GM21528 (cell line): ENCODE data around the gene H1-8.

Source experiments
- ATAC-seq: cut with Tn5 transposase; IDR thresholded peaks from one replicate; pipeline ENCODE4 v1.9.1; 2021; ENCODE audit warnings: mild to moderate bottlenecking, moderate library complexity; ENCODE audit not compliant: unreplicated experiment, low FRiP score

The H1-8 gene

GRCh38 chr3:129590215-129590614 is 47.2 kb downstream of the H1-8 start:
- no peak for ATAC-seq

DNA sequence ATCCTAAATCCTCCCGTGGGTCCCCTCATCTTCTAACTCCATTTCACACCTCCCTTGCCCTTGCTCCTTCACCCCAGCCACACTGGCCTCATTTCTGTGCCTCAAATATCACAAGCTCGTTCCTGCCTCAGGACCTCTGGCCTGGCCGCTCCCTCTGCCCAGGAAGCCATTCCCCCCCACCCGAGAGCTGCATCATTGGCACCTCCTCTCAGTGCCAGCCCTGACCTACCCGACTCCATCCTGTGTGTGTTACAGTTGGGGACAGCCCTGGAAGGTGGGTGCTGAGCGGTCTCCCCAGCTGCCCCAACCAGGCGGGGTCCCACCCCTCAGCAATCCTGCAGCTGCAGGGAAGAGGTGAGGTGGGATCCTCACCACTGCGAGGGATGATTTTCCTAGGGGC is 49.0 kb downstream of the H1-8 start:
- ATAC-seq: no peak

GRCh38 chr3:129592381-129593131 is 49.6 kb downstream of the H1-8 start:
- ATAC-seq: no peak

DNA sequence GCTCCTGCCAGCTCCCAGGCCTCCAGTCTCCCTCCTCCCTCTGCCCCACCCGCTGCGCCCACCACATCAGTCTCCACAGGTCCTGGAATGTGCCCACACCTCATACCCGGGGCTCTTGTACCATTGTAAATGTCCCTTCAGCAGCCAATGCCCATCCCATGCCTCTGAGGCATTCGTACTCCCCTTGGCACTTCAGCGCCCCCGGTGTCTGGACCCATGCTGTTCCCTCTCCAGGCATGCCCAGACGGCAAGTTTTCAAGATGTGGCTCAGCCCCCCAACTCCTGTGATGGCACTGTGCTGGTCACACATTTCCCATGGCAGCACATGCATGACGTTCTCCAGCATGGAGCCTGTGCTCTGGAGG is 50.2 kb downstream of the H1-8 start:
- no peak for ATAC-seq

DNA sequence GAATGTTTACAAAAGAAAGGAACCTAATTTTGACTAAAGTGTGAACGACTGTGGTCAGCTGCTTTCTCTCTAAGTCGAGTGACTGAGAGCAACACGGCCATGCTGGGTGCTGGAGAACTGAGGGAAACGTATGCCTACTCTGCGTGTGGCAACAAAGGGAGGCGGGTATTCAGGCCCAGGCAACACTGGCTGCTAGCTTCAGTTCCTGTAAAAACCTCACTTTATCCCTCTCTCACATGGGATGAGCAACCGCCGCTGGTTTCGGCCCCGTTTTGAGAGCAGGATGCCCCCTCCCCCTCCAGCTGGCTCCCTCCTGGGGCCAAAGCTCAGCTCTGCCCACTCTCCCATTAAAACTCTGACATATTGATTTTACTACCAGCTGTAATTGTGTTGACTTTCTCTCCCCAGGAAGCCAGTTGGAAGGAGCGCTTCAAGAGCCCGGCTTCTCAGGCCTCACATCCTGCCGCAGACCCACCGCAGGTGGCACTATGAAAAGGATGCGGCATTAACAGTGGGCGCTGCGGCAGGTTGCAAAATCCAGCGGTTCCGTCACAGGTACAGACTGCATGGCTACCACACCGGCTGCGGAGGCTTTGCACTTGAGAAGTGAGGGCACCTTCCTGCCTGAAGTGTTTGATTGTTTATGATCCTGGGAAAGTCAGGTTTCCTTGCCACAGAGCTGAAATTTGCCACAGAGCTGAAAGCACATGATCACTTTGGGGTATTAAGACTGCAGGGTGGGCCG is 50.8 kb downstream of the H1-8 start:
- no peak for ATAC-seq

GRCh38 chr3:129594409-129594808 is 51.4 kb downstream of the H1-8 start:
- ATAC-seq: no peak

DNA sequence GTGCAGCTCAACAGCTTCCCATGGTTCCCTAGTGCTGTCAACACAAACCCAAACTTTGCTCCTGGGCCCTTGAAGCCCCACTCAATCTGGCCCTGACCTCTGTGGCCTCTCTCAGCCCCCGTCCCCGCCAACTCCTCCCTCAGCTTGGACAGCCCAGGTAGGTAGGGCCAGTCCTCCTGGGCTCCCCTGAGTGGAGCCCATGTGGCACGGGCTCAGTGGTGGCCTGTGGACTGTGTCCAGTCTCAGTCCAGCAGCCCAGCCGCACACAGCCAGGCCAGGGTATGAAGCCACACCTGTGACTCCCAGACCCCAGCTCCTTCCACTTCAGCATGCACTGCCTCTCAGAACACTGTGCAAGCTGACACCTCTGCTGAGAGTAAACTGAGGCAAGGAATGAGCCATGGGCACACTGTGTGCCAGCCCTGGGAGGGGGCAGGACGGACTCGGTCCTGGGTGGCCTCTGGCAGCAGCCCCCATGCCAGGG is 52.0 kb downstream of the H1-8 start:
- ATAC-seq: no peak

GRCh38 chr3:129595544-129596193 is 52.7 kb downstream of the H1-8 start:
- ATAC-seq: no peak

DNA sequence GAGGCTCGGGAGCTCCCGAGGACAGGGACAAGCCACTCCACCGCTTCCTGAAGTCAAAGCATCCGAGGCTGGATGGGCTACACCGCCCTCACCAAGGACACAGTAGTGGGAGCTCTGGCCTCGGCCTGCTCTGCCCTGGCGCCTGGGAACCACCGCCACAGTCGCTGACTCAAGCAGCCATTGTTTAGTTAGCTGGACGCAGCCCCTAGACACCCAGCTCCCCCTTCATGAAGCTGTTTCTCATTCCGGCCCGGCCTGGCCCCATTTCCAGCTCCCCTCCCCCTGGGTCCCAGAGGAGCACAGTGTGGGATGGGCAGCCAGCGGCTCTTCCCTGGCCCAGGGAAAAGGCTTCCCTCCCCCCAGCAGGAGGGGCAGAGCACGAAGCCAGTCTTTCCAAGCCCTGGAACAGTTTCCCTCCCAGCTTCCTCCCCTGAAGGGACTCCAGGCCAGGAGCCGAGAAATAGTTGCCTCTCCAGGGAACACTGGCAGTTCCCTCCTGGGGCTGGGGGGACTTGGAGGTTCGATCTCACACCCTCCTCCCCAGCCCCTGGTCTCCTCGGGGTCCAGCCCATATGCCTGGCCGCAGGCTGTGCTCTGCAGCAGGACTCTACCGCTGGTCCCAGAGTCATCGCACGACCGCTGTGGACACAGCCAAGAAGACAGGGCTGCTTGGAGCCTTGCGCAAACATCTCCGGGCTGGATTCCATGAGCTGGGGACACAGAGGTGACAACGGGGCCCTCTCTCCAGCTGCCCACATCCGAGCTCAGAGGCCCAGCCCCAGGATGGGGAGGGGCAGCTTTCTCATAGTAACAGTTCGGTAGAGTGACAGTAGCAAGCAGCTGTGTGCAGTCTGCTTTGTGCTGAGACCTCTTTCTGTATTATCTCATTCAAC is 53.5 kb downstream of the H1-8 start:
- ATAC-seq: no peak

DNA sequence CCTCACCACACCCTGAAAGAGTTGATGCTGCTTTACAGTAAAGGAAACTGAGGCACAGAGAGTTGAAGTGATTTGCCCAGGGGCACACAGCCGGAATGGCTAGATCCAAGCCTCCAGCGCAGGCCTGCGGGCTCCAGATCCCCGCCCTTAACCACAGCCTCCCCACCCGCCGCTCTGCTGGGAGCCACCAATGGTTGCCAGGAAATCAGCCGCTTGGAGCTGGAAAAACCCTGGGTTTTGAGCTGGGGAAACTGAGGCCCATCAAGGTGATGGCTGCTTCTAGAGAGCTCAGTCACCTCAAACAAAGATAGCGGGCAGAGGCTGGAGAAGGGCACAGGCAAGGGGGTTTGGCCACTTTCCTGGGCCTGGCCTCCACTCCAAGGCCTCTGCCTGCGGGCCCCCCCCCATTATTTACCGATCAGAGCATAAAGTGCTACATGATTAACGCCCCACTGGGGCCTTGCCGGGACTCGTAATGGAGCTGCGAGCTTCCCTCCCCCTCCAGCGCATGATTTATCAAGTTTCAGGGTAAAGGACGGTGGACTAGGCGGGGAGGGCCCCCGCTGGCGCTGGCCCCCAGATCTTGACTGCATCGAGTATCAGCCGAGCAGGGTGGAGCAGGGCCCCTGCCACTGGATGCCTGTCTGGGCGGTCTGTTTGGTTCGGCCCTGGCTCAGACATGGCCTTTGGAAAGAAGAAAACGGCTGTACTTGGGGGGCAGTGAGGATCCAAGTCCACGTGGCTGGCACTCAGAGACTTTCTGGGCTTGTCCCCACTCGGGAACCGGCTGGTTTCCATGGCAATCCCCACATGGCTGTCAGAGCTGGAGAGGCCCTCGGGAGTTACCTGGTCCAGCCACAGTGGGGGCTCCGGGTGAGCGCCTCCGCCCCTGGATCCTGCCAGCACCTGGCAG is 54.4 kb downstream of the H1-8 start:
- no peak for ATAC-seq

DNA sequence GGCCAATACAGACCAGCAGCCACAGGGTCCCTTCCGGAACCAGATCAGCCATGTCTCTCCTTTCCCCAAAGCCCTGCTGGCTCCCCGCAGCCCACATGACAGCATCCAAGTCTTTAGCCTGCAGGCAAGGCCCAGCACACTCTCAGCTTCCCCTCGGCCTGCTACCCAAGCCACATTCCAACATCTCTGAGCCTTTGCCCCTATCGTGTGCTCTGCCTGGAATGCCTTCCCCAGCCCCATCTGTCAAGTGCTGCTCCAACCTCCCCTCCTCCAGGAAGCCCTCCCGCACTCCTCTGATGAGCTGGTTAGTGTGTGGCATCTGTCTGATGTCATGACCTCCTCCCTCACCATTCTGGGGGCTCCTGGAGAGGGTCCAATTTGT is 55.0 kb downstream of the H1-8 start:
- no peak for ATAC-seq

- ATAC-seq: no peak
Measured at GRCh38 chr3:129598484-129598883, 55.5 kb downstream of the H1-8 start.

- no peak for ATAC-seq
Measured at GRCh38 chr3:129599073-129599472, 56.1 kb downstream of the H1-8 start.

GRCh38 chr3:129599607-129600006 is 56.6 kb downstream of the H1-8 start:
- no peak for ATAC-seq

- no peak for ATAC-seq
Measured at GRCh38 chr3:129600348-129600747, 57.4 kb downstream of the H1-8 start.
